ENCODE results near the gene AHSA1.

AHSA1 gene

DNA sequence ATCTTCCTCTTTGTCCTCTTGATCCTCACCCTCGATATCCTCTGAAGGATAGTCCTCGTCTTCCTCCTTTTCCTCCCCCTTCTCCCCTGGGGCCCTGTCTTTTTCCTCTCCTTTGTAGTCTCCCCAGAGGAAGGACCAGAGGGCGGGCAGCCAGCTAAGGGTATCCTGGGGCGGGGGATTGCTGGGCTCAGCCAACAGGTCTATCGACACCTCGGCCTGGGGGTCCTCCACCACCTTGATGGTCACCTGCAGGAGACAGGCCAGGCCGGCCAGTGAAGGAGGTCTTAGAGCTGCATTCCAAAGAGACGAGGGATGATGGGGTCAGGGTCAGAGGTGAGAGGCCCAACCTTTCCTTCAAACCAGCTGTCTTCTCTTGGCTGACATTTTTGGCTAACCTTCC is 24.5 kb downstream of the AHSA1 start:
- TF ChIP-seq POLR2AphosphoS5 (IDR thresholded peaks at IDR 0.05; ENCODE audit: low read depth, low read length), result no peak
- TF ChIP-seq TAF1 (IDR thresholded peaks at IDR 0.05; ENCODE audit: borderline replicate concordance, insufficient read depth, low read length), result no peak
- no peak for TF ChIP-seq SIN3A (IDR thresholded peaks at IDR 0.05; ENCODE audit: borderline replicate concordance, insufficient read depth, low read length)
- TF ChIP-seq, protein P1, sequence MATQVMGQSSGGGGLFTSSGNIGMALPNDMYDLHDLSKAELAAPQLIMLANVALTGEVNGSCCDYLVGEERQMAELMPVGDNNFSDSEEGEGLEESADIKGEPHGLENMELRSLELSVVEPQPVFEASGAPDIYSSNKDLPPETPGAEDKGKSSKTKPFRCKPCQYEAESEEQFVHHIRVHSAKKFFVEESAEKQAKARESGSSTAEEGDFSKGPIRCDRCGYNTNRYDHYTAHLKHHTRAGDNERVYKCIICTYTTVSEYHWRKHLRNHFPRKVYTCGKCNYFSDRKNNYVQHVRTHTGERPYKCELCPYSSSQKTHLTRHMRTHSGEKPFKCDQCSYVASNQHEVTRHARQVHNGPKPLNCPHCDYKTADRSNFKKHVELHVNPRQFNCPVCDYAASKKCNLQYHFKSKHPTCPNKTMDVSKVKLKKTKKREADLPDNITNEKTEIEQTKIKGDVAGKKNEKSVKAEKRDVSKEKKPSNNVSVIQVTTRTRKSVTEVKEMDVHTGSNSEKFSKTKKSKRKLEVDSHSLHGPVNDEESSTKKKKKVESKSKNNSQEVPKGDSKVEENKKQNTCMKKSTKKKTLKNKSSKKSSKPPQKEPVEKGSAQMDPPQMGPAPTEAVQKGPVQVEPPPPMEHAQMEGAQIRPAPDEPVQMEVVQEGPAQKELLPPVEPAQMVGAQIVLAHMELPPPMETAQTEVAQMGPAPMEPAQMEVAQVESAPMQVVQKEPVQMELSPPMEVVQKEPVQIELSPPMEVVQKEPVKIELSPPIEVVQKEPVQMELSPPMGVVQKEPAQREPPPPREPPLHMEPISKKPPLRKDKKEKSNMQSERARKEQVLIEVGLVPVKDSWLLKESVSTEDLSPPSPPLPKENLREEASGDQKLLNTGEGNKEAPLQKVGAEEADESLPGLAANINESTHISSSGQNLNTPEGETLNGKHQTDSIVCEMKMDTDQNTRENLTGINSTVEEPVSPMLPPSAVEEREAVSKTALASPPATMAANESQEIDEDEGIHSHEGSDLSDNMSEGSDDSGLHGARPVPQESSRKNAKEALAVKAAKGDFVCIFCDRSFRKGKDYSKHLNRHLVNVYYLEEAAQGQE (IDR thresholded peaks at IDR 0.05; ENCODE audit: insufficient read depth in 1 of 2, low read depth in 2 of 2, low read length in 2 of 2), result no peak
- TF ChIP-seq FOXP2 (optimal IDR thresholded peaks at IDR 0.05; ENCODE audit: borderline replicate concordance, extremely low read depth, extremely low read length, insufficient read depth), result no peak

DNA sequence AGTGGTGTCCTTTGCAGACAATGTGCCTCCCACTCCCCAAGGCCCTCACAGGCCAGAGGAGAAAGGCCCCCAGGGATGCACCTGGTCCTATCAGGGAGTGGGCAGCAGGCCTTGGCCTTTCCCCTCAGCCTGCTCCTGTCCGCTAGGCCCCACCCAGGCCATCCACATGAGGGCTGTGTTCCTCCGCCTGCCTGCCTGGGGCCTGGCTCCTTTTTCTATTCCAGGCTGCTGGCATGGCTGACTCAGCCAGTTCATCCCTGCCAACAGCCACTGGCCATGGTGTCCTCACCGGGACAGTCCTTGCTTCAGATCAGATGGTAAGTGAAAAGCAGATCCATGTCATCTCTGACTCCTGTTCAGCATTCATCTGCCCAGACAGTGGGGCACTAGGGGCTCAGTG is 27.4 kb downstream of the AHSA1 start:
- TF ChIP-seq, protein P1 (IDR thresholded peaks at IDR 0.05; ENCODE audit: insufficient read depth in 1 of 2, low read depth in 2 of 2, low read length in 2 of 2), result no peak
- TF ChIP-seq POLR2AphosphoS5 (IDR thresholded peaks at IDR 0.05; ENCODE audit: low read depth, low read length) (no peak), FOXP2 (optimal IDR thresholded peaks at IDR 0.05; ENCODE audit: borderline replicate concordance, extremely low read depth, extremely low read length, insufficient read depth) (no peak), TAF1 (IDR thresholded peaks at IDR 0.05; ENCODE audit: borderline replicate concordance, insufficient read depth, low read length) (no peak), SIN3A (IDR thresholded peaks at IDR 0.05; ENCODE audit: borderline replicate concordance, insufficient read depth, low read length) (no peak)

DNA sequence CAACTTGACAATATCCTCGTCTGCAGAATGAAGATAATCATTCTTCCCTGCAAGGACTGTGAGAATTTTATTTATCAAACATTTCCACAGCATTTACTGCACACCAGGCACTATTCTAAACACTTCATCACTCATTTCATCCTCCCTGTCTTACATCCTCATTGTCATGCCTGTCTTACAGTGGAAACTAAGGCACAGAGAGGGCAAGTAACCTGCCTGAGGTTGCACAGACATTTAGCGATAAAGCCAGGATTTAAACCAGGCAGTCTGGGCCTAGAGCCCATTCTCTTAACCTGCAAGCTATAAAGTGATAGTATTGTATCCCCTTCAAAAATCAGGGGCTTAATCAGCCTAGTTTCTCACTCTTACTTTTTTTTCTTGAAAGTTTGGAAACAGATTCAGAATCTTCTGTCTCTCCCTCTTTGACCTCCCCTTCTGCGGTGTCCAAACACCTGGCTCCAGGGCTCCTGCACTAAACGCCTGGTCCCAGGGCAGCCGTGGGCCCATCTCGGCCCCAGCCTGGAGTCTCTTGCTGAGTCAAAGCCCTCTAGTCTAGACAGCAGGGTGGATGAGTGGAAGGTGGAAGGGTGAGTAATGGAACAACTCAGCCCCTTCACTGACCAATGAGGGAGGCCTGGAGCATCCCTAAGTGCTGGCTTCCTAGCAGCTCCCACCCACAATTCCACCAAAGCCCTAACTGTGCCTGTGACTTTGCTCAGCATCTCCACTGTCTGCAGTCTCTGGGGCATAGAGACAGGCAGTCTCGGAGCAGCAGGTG is 28.2 kb downstream of the AHSA1 start:
- TF ChIP-seq SIN3A (IDR thresholded peaks at IDR 0.05; ENCODE audit: borderline replicate concordance, insufficient read depth, low read length), result no peak
- TF ChIP-seq FOXP2 (optimal IDR thresholded peaks at IDR 0.05; ENCODE audit: borderline replicate concordance, extremely low read depth, extremely low read length, insufficient read depth), result no peak
- no peak for TF ChIP-seq TAF1 (IDR thresholded peaks at IDR 0.05; ENCODE audit: borderline replicate concordance, insufficient read depth, low read length)
- TF ChIP-seq, protein P1 (IDR thresholded peaks at IDR 0.05; ENCODE audit: insufficient read depth in 1 of 2, low read depth in 2 of 2, low read length in 2 of 2), result no peak
- TF ChIP-seq POLR2AphosphoS5 (IDR thresholded peaks at IDR 0.05; ENCODE audit: low read depth, low read length), result no peak

DNA sequence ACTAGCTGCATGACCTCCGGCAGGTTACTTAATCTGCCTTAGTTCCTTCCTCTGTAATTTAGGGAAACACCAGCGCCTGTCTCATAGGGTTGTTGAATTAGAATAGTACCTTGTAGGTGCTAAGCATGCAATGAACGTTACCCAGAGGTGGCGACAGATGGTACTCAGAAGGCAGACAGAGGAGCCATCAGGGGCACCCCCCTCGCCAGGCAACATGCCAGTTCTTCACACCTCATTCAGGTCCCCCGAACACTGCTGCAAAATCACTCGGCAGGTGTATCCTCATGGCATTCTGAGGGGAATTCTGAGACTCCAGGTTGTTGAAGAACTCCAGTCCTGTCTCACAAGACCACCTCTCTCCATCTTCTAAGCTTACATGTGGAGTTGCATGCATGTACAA is 30.7 kb downstream of the AHSA1 start:
- TF ChIP-seq, protein P1 (IDR thresholded peaks at IDR 0.05; ENCODE audit: insufficient read depth in 1 of 2, low read depth in 2 of 2, low read length in 2 of 2), result no peak
- TF ChIP-seq SIN3A (IDR thresholded peaks at IDR 0.05; ENCODE audit: borderline replicate concordance, insufficient read depth, low read length), result no peak
- no peak for TF ChIP-seq TAF1 (IDR thresholded peaks at IDR 0.05; ENCODE audit: borderline replicate concordance, insufficient read depth, low read length)
- TF ChIP-seq FOXP2 (optimal IDR thresholded peaks at IDR 0.05; ENCODE audit: borderline replicate concordance, extremely low read depth, extremely low read length, insufficient read depth), result no peak
- TF ChIP-seq POLR2AphosphoS5 (IDR thresholded peaks at IDR 0.05; ENCODE audit: low read depth, low read length), result no peak
